GM12878 (cell line): Measurements from ENCODE around the gene ANKRD42. TPM values are rescaled to one million over a fixed set of nuclear protein-coding genes. Genes with fewer than 3 reads are reported as not detected.

Experiments used
- ATAC-seq: fragments of 200-7000 bp; cut with Tn5 transposase; 3 replicates; pipeline ENCODE4 v1.9.1; 2020; ENCODE audit warnings: mild to moderate bottlenecking, moderate library complexity
- BruUV-seq: library from RNA; stranded (reverse); fragments of 400-500 nt; replicated peaks from 2 replicates; lab custom pipeline; 2021; lab: Mats Ljungman, UMichigan
- CTCF ChIA-PET: fragments of 300-600 bp; sonication (Branson Sonifier 250); formaldehyde crosslinking; extraction: SDS; loops from one replicate; lab custom pipeline; 2021; ENCODE audit warnings: inconsistent platforms; lab: Yijun Ruan, JAX
- POLR2A ChIA-PET: fragments of 350-600 bp; formaldehyde crosslinking; extraction: SDS; loops from one replicate; lab custom pipeline; 2021; ENCODE audit warnings: inconsistent platforms; lab: Charles Lee
- RAD21 ChIA-PET: fragments of 300-600 bp; sonication (Branson Sonifier 250); formaldehyde crosslinking; loops from one replicate; lab custom pipeline; 2023; ENCODE audit warnings: antibody characterized with exemption; ENCODE audit not compliant: unreplicated experiment; lab: Charles Lee
- SMC1A ChIA-PET: fragments of 300-600 bp; sonication (Branson Sonifier 250); formaldehyde crosslinking; loops from one replicate; lab custom pipeline; 2023; ENCODE audit not compliant: unreplicated experiment, uncharacterized antibody; lab: Charles Lee
- DNase-seq: peaks from one replicate; pipeline ENCODE4 v3.0.0-alpha.2; 2011; ENCODE audit warnings: low read depth, low spot score
- FAIRE-seq: peaks from 3 replicates; lab custom pipeline; 2011; peaks lifted over from hg19 to GRCh38; lab: Jason Lieb, UNC
- H2AFZ ChIP-seq: 2 replicates; pipeline ENCODE4 v1.6.0; 2011; ENCODE audit warnings: low read depth, low read length, control low read depth; ENCODE audit not compliant: control insufficient read depth
- H3K27ac ChIP-seq: 2 replicates; pipeline ENCODE4 v1.5.1; 2011; ENCODE audit warnings: control low read depth; ENCODE audit not compliant: control insufficient read depth, insufficient read depth
- H3K27me3 ChIP-seq, 2 experiments: replicated peaks in 1 of 2; 2 replicates each; pipeline versions ENCODE4 v1.6.0 to v1.6.1; 2011; ENCODE audit warnings: low read length in 1 of 2; ENCODE audit not compliant: control insufficient read depth in 2 of 2, insufficient read depth in 2 of 2
- H3K36me3 ChIP-seq, 2 experiments: 2 replicates each; pipeline ENCODE4 v1.5.1; 2011; ENCODE audit warnings: low read length in 1 of 2; ENCODE audit not compliant: control insufficient read depth in 2 of 2, insufficient read depth in 2 of 2
- H3K4me1 ChIP-seq: 2 replicates; pipeline ENCODE4 v1.6.1; 2011; ENCODE audit warnings: mild to moderate bottlenecking, low read length, moderate library complexity, mixed read lengths; ENCODE audit not compliant: control insufficient read depth, insufficient read depth
- H3K4me2 ChIP-seq: 2 replicates; pipeline ENCODE4 v1.6.0; 2011; ENCODE audit warnings: control low read depth; ENCODE audit not compliant: control insufficient read depth, insufficient read depth
- H3K4me3 ChIP-seq: fragments of 200-600 bp; sonication (generic); 2 replicates; pipeline ENCODE4 v1.5.1; 2016
- H3K79me2 ChIP-seq: 2 replicates; pipeline ENCODE4 v1.6.0; 2011; ENCODE audit warnings: low read length; ENCODE audit not compliant: control insufficient read depth, insufficient read depth
- H3K9ac ChIP-seq: 2 replicates; pipeline ENCODE4 v1.8.0; 2011; ENCODE audit warnings: low read length, control low read depth, mixed read lengths; ENCODE audit not compliant: control insufficient read depth, insufficient read depth
- H3K9me3 ChIP-seq: replicated peaks from 3 replicates; pipeline ENCODE4 v1.5.1; 2011; ENCODE audit warnings: mild to moderate bottlenecking, low read length; ENCODE audit not compliant: control insufficient read depth, insufficient read depth
- H4K20me1 ChIP-seq: 2 replicates; pipeline ENCODE4 v1.6.0; 2011; ENCODE audit not compliant: control insufficient read depth, insufficient read depth
- CHD1 ChIP-seq: IDR thresholded peaks from 2 replicates; pipeline ENCODE4 v1.6.1; 2012; ENCODE audit warnings: low read depth, low read length, improper control_type of control experiment
- CHD2 ChIP-seq: IDR thresholded peaks from 2 replicates; pipeline ENCODE4 v1.6.1; 2011; ENCODE audit warnings: low read depth, low read length, improper control_type of control experiment, borderline replicate concordance
- CREB1 ChIP-seq: IDR thresholded peaks from 2 replicates; pipeline ENCODE4 v1.6.1; 2012; ENCODE audit warnings: low read depth, mild to moderate bottlenecking, inconsistent platforms
- DPF2 ChIP-seq: fragments of 450-650 bp; IDR thresholded peaks from 2 replicates; pipeline ENCODE4 v1.6.1; 2017; ENCODE audit warnings: mild to moderate bottlenecking
- EGR1 ChIP-seq, 2 experiments: IDR thresholded peaks; 1 replicate in 1 of 2; 2 replicates in 1 of 2; pipeline ENCODE4 v1.6.1; 2011 to 2012; ENCODE audit warnings: low read depth in 2 of 2, low read length in 2 of 2, borderline replicate concordance in 1 of 2, mild to moderate bottlenecking in 1 of 2, moderate library complexity in 1 of 2
- HCFC1 ChIP-seq: fragments of 150-350 bp; IDR thresholded peaks from 2 replicates; pipeline ENCODE4 v1.6.1; 2014; ENCODE audit warnings: low read length
- HDGF ChIP-seq: fragments of 450-650 bp; IDR thresholded peaks from 2 replicates; pipeline ENCODE4 v1.6.1; 2016; ENCODE audit warnings: antibody characterized with exemption
- IKZF1 ChIP-seq: fragments of 450-650 bp; conservative IDR thresholded peaks from 2 replicates; pipeline ENCODE4 v1.6.1; 2017; ENCODE audit warnings: antibody characterized with exemption, mild to moderate bottlenecking
- NR2C1 ChIP-seq: fragments of 450-650 bp; IDR thresholded peaks from 2 replicates; pipeline ENCODE4 v1.6.1; 2017; ENCODE audit warnings: antibody characterized with exemption, mild to moderate bottlenecking, moderate library complexity
- NR2C2 ChIP-seq: IDR thresholded peaks from 2 replicates; pipeline ENCODE4 v1.6.1; 2011; ENCODE audit warnings: borderline replicate concordance, low read depth; ENCODE audit not compliant: control insufficient read depth, insufficient read length
- RAD21 ChIP-seq: IDR thresholded peaks from 2 replicates; pipeline ENCODE4 v1.6.1; 2011; ENCODE audit warnings: mild to moderate bottlenecking, low read depth, low read length, moderate library complexity; ENCODE audit not compliant: insufficient read depth
- SMARCA5 ChIP-seq: fragments of 450-650 bp; IDR thresholded peaks from 2 replicates; pipeline ENCODE4 v1.6.1; 2017; ENCODE audit warnings: mild to moderate bottlenecking
- SPI1 ChIP-seq: IDR thresholded peaks from 2 replicates; pipeline ENCODE4 v1.6.1; 2011; ENCODE audit warnings: low read depth, mild to moderate bottlenecking, low read length, moderate library complexity, borderline replicate concordance; ENCODE audit not compliant: insufficient read depth
- SREBF2 ChIP-seq: IDR thresholded peaks from 2 replicates; pipeline ENCODE4 v1.6.1; 2012; ENCODE audit warnings: mild to moderate bottlenecking, low read length
- SUZ12 ChIP-seq: fragments of 200-600 bp; sonication (generic); IDR thresholded peaks from one replicate; pipeline ENCODE4 v1.6.1; 2018; ENCODE audit warnings: antibody characterized with exemption, mild to moderate bottlenecking; ENCODE audit not compliant: unreplicated experiment
- TAF1 ChIP-seq: IDR thresholded peaks from 2 replicates; pipeline ENCODE4 v1.6.1; 2011; ENCODE audit warnings: mild to moderate bottlenecking, low read depth, low read length, borderline replicate concordance
- TCF12 ChIP-seq: IDR thresholded peaks from 2 replicates; pipeline ENCODE4 v1.6.1; 2011; ENCODE audit warnings: low read depth, mild to moderate bottlenecking, low read length
- ZNF622 ChIP-seq: fragments of 450-650 bp; IDR thresholded peaks from 2 replicates; pipeline ENCODE4 v1.6.1; 2017; ENCODE audit warnings: mild to moderate bottlenecking, inconsistent platforms
- whole genome bisulfite sequencing: methylation state at CpG from one replicate; pipeline ENCODE4 v1.1.6; 2016; ENCODE audit warnings: low lambda C conversion rate; ENCODE audit not compliant: insufficient replicate concordance, insufficient coverage; ENCODE audit errors: missing lambda C conversion rate; 5-methylcytosine and 5-hydroxymethylcytosine counted together
- in situ Hi-C: fragments of 300-500 bp; cut with MboI; formaldehyde crosslinking; loops from 9 replicates; pipeline ENCODE4 v1.14.3; 2018; ENCODE audit warnings: mixed read lengths
- intact Hi-C: fragments of 100-400 bp; cut with micrococcal nuclease; formaldehyde crosslinking; loops from one replicate; pipeline ENCODE4 v1.14.2; 2022; ENCODE audit not compliant: unreplicated experiment
- polyA plus RNA-seq, 11 experiments: library from polyadenylated mRNA; depleted of rRNA in 4 of 11; unstranded in 6 of 11; stranded (reverse) in 5 of 11; fragments of >200 nt; fragmentation: Nextera tagmentation in 4 of 11; fragmentation: Illumina TruSeq in 1 of 11; extraction: Ambion mirVana in 4 of 11; extraction: Trizol in 1 of 11; gene quantifications; 1 replicate in 1 of 11; 2 replicates in 10 of 11; pipeline versions ENCODE4 v1.2.1 to v1.2.3, GENCODE V29; 2011 to 2016; ENCODE audit warnings: inconsistent platforms in 2 of 11, missing spikeins in 2 of 11, low read depth in 1 of 11
- total RNA-seq, 4 experiments: library from RNA; depleted of rRNA in 3 of 4; stranded (reverse); fragments of >200 nt in 3 of 4; fragmentation: Illumina TruSeq in 1 of 4; extraction: Trizol in 1 of 4; gene quantifications; 2 replicates each; pipeline versions ENCODE4 v1.2.1 to v1.2.3, GENCODE V29; 2013 to 2021
- TF ChIP-seq, protein P1 (sequence below): fragments of 450-650 bp; formaldehyde crosslinking; IDR thresholded peaks from 2 replicates; pipeline ENCODE4 v1.5.0; 2022; ENCODE audit warnings: mild to moderate bottlenecking, missing genetic modification characterization
- TF ChIP-seq, protein P2 (sequence below): IDR thresholded peaks from 2 replicates; pipeline ENCODE4 v1.6.1; 2011; ENCODE audit warnings: low read depth, low read length, improper control_type of control experiment, borderline replicate concordance

ANKRD42 gene
- total and polyA plus RNA-seq, 10 of the 15 experiments (the other 5 are each of a cell fraction or from before 2014, with no cell fraction given), result 0.68 to 3.2 (median 2.0) TPM

GRCh38 chr11:83157594-83158356, 35.7 kb upstream of the ANKRD42 start:
- in situ Hi-C loops, result loop anchor here (5.0 kb wide), 2 partner anchors 85 to 255 kb away; partner anchors contain the start of genes DDIAS, PRCP and RAB30
- Histone ChIP-seq H3K79me2 (peaks cover 62% of the 10 kb centered on the region), H2AFZ (no peak overlapping the region), H3K9ac (peak overlapping the region; percentile 97), H3K4me3 (peak overlapping the region; percentile 98), H3K9me3 (no peaks in the 10 kb centered on the region), H4K20me1 (peaks cover 2% of the 10 kb centered on the region), H3K27ac (peak overlapping the region; percentile 99), H3K36me3 (peaks cover 0 to 13% of the 10 kb centered on the region in 2 experiments; a peak in 2 of 4 replicates), H3K4me2 (peak overlapping the region; percentile 53), H3K27me3 (no peaks in the 10 kb centered on the region), H3K4me1 (peaks cover 3% of the 10 kb centered on the region)
- peak; percentile 41 for ATAC-seq
- no peak for FAIRE-seq
- ChIA-PET SMC1A (interaction anchor here (0.9 to 3.9 kb wide), 10 partner anchors 29 to 256 kb away, joined by 3 to 48 read pairs (median 6); partner anchors contain the start of genes DDIAS and RAB30), CTCF (interaction anchor here (0.7 to 4.3 kb wide), 7 partner anchors 12 to 151 kb away, joined by 3 to 18 read pairs (median 3); no protein-coding TSS in a partner anchor), RAD21 (interaction anchor here (1.0 to 2.9 kb wide), 12 partner anchors 41 to 257 kb away, joined by 3 to 27 read pairs (median 7); partner anchors contain the start of genes DDIAS, PRCP and RAB30), POLR2A (interaction anchor here (0.8 to 4.1 kb wide), 19 partner anchors 10 to 257 kb away, joined by 3 to 42 read pairs (median 6); partner anchors contain the start of genes ANKRD42, CCDC90B, DDIAS and PRCP)
- intact Hi-C loops, result loop anchor here (2.0 to 5.0 kb wide), 5 partner anchors 41 to 255 kb away; partner anchors contain the start of genes DDIAS and PRCP
- WGBS, result under 1% methylated on average over 18 of the region's 18 CpGs
- BruUV-seq, result no TSS peak
- no peak for DNase-seq
- TF ChIP-seq HDGF (no peak), SUZ12 (no peak), RAD21 (no peak), ZNF622 (no peak), DPF2 (0 out of 2 replicates have a peak, but pooled peaks have one; percentile 45), CREB1 (peak; percentile 31; the same call in 1 of the 2 replicates), SREBF2 (no peak), TAF1 (no peak; the same call in 1 of the 2 replicates), IKZF1 (peak; percentile 45), NR2C2 (no peak), NR2C1 (no peak), SPI1 (peak; percentile 90), CHD2 (0 out of 2 replicates have a peak, but pooled peaks have one; percentile 25), HCFC1 (no peak), EGR1 (IDR thresholded peaks at IDR 0.05; ENCODE audit: borderline replicate concordance in 1 of 2, low read depth in 2 of 2, low read length in 2 of 2) (no peak), CHD1 (peak; percentile 74; the same call in 1 of the 2 replicates), TCF12 (peak; percentile 3; the same call in 1 of the 2 replicates), SMARCA5 (0 out of 2 replicates have a peak, but pooled peaks have one; percentile 24)
- TF ChIP-seq, protein P1, sequence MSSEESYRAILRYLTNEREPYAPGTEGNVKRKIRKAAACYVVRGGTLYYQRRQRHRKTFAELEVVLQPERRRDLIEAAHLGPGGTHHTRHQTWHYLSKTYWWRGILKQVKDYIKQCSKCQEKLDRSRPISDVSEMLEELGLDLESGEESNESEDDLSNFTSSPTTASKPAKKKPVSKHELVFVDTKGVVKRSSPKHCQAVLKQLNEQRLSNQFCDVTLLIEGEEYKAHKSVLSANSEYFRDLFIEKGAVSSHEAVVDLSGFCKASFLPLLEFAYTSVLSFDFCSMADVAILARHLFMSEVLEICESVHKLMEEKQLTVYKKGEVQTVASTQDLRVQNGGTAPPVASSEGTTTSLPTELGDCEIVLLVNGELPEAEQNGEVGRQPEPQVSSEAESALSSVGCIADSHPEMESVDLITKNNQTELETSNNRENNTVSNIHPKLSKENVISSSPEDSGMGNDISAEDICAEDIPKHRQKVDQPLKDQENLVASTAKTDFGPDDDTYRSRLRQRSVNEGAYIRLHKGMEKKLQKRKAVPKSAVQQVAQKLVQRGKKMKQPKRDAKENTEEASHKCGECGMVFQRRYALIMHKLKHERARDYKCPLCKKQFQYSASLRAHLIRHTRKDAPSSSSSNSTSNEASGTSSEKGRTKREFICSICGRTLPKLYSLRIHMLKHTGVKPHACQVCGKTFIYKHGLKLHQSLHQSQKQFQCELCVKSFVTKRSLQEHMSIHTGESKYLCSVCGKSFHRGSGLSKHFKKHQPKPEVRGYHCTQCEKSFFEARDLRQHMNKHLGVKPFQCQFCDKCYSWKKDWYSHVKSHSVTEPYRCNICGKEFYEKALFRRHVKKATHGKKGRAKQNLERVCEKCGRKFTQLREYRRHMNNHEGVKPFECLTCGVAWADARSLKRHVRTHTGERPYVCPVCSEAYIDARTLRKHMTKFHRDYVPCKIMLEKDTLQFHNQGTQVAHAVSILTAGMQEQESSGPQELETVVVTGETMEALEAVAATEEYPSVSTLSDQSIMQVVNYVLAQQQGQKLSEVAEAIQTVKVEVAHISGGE (CRISPR knock-in tag), result no peak
- TF ChIP-seq, protein P2, sequence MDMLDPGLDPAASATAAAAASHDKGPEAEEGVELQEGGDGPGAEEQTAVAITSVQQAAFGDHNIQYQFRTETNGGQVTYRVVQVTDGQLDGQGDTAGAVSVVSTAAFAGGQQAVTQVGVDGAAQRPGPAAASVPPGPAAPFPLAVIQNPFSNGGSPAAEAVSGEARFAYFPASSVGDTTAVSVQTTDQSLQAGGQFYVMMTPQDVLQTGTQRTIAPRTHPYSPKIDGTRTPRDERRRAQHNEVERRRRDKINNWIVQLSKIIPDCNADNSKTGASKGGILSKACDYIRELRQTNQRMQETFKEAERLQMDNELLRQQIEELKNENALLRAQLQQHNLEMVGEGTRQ, result no peak
